Measurements from ENCODE around the gene VARS2.
A peak's percentile ranks its signal among the peaks of the same experiment; 100 is the strongest.

The VARS2 gene

GRCh38 chr6:30940361-30940986 is 26.4 kb downstream of the VARS2 start, which contains the start of gene MUCL3:
Gene MUCL3 (plus strand): TSS chr6:30940973. CDS start chr6:30941000, 27 bp downstream.
- no peak for TF ChIP-seq CTCF (conservative IDR thresholded peaks at IDR 0.05)
- no peak within 1 kb of the TSS for H3K27ac ChIP-seq

GRCh38 chr6:30942338-30943060 is 28.5 kb downstream of the VARS2 start:
- H3K27ac ChIP-seq = no peak overlapping the region
- peak; percentile 33; the same call in 1 of the 2 replicates for TF ChIP-seq CTCF (conservative IDR thresholded peaks at IDR 0.05)

- H3K27ac ChIP-seq = no peak overlapping the region
- no peak for TF ChIP-seq CTCF (conservative IDR thresholded peaks at IDR 0.05)
Measured at GRCh38 chr6:30944051-30944450, 30.0 kb downstream of the VARS2 start.

GRCh38 chr6:30945281-30945680 is 31.2 kb downstream of the VARS2 start:
- no peak overlapping the region for H3K27ac ChIP-seq
- no peak for TF ChIP-seq CTCF (conservative IDR thresholded peaks at IDR 0.05)

GRCh38 chr6:30947231-30947630 is 33.2 kb downstream of the VARS2 start:
- no peak for TF ChIP-seq CTCF (conservative IDR thresholded peaks at IDR 0.05)
- H3K27ac ChIP-seq = no peak overlapping the region

- no peak for TF ChIP-seq CTCF (conservative IDR thresholded peaks at IDR 0.05)
- H3K27ac ChIP-seq = no peak overlapping the region
Measured at GRCh38 chr6:30948811-30949210, 34.8 kb downstream of the VARS2 start.

- no peak for TF ChIP-seq CTCF (conservative IDR thresholded peaks at IDR 0.05)
- no peak overlapping the region for H3K27ac ChIP-seq
Measured at GRCh38 chr6:30951907-30952469, 38.0 kb downstream of the VARS2 start.
